Pancreas (tissue), 10 donors: Measurements from ENCODE around the gene NDUFS7. TPM values are rescaled to one million over a fixed set of nuclear protein-coding genes. Genes with fewer than 3 reads are reported as not detected.
A peak's percentile ranks its signal among the peaks of the same experiment; 100 is the strongest.

Experiments used
- ATAC-seq, 4 donors: fragments of 200-7000 bp; cut with Tn5 transposase; one replicate each; pipeline versions ENCODE4 v1.8.0 to v1.9.1; 2020; ENCODE audit warnings: mild to moderate bottlenecking in 4 of 4, moderate library complexity in 4 of 4
- DNase-seq, 6 donors: peaks; one replicate each; pipeline ENCODE4 v3.0.0-alpha.2; 2020
- FAIRE-seq: peaks from 2 replicates; lab custom pipeline; 2012; peaks lifted over from hg19 to GRCh38; lab: Jason Lieb, UNC
- H3K27ac ChIP-seq, 4 donors: fragments of 200-600 bp; sonication (generic); 1 replicate in 3 of 4; 2 replicates in 1 of 4; pipeline versions ENCODE4 v1.5.0 to v1.8.0; 2020
- H3K27me3 ChIP-seq, 4 donors: fragments of 200-600 bp; one replicate each; pipeline ENCODE4 v1.8.0; 2021
- H3K36me3 ChIP-seq, 3 donors: fragments of 200-600 bp; sonication (generic) in 1 of 3; one replicate each; pipeline versions ENCODE4 v1.5.0 to v1.8.0; 2020 to 2021
- H3K4me1 ChIP-seq, 3 donors: fragments of 200-600 bp; one replicate each; pipeline ENCODE4 v1.8.0; 2021
- H3K4me3 ChIP-seq, 4 donors: fragments of 200-600 bp; sonication (generic) in 2 of 4; one replicate each; pipeline versions ENCODE4 v1.5.0 to v1.8.0; 2020 to 2021
- H3K9me3 ChIP-seq, 4 donors: fragments of 200-600 bp; one replicate each; pipeline ENCODE4 v1.8.0; 2021
- WGBS, 2 donors: extraction: QIAGEN DNeasy Blood & Tissue Kit; methylation state at CpG; one replicate each; pipeline ENCODE4 v1.1.7; 2013; 5-methylcytosine and 5-hydroxymethylcytosine counted together
- intact Hi-C, 3 donors: fragments of 100-400 bp; cut with DNase I; formaldehyde crosslinking; loops; one replicate each; pipeline versions ENCODE4 v1.11.1 to v1.14.2; 2022
- polyA plus RNA-seq, 2 donors: library from polyadenylated mRNA; stranded (reverse); fragments of 200-250 nt; gene quantifications; one replicate each; pipeline ENCODE4 v1.2.3, GENCODE V29; 2013
- total RNA-seq, 6 donors: library from RNA; stranded (reverse); fragmentation: NEBNext Ultra II Directional in 4 of 6; extraction: Animal tissue kit (Norgen Biotek cat#: 25700) in 4 of 6; gene quantifications; one replicate each; pipeline versions ENCODE4 v1.2.1 to v1.2.4, GENCODE V29; 2021 to 2023
- TF ChIP-seq, protein P1 (sequence below), 4 donors: fragments of 200-600 bp; sonication (generic) in 3 of 4; IDR thresholded peaks; one replicate each; pipeline versions ENCODE4 v1.5.0 to v1.8.0; 2021; ENCODE audit warnings: antibody characterized with exemption in 4 of 4
- donor health status: healthy with polysubstance abuse.
- donor health status: DM: no; HTN: no; CAD: no; lungs with moderate emphysema.
- donor health status: DM: no; HTN: no; CAD: no.
- donor health status: control.
- donor health status: control.
- donor health status: Bipolar disorder and iron deficiency.
- donor health status: DM: yes; HTN: yes; CAD: no.
- donor health status: DM: no; HTN: no; CAD: no.
- donor health status: DM: no; HTN: no; CAD: no.
- donor health status: DM: yes; HTN: yes; CAD: no.

The NDUFS7 gene
- total and polyA plus RNA-seq, 8 donors: 32.1 to 70.8 (median 46.5) TPM

DNA sequence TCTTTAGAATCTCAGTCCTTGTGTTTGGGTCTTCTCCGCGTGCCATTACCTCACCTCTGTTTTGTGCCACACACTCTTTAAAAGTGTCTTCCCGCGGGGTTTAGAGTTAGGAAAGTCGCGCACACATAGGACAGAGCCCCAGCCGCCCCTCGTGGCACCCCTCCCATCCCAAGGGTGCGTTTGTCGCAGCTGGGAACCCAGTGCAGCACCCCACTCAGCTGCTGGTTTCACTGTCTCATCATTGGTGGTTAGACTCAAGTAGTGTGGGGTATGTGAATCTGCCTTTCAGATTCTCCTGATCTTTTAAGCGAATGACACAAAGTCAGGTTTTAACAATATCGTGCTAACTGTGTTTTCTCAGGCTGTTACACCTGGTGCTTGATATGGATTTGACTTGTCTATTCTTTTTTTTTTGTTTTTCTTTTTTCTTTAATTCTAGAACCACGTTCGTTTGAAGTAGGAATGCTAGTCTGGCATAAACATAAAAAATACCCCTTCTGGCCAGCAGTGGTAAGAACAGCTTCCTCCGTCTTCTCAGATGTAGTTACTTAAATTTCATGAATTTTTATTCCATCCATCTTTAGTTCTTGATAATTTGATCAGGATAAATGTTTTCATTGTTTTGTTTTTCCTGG, 19.5 kb upstream of the NDUFS7 start:
- peaks cover 0 to 23% (median 0%) of the 10 kb centered on the region in 3 donors for H3K36me3 ChIP-seq
- intact Hi-C loops: no loop called here
- 87 to 91% methylated on average over 15 of the region's 15 CpGs for WGBS, 2 donors
- no peak overlapping the region for H3K4me3 ChIP-seq
- no peaks in the 10 kb centered on the region for H3K9me3 ChIP-seq
- H3K27ac ChIP-seq: no peak overlapping the region
- DNase-seq: no peak
- H3K27me3 ChIP-seq: no peaks in the 10 kb centered on the region
- FAIRE-seq: no peak
- no peak for ATAC-seq
- peaks cover 0 to 12% (median 0%) of the 10 kb centered on the region in 3 donors for H3K4me1 ChIP-seq
- TF ChIP-seq, protein P1, sequence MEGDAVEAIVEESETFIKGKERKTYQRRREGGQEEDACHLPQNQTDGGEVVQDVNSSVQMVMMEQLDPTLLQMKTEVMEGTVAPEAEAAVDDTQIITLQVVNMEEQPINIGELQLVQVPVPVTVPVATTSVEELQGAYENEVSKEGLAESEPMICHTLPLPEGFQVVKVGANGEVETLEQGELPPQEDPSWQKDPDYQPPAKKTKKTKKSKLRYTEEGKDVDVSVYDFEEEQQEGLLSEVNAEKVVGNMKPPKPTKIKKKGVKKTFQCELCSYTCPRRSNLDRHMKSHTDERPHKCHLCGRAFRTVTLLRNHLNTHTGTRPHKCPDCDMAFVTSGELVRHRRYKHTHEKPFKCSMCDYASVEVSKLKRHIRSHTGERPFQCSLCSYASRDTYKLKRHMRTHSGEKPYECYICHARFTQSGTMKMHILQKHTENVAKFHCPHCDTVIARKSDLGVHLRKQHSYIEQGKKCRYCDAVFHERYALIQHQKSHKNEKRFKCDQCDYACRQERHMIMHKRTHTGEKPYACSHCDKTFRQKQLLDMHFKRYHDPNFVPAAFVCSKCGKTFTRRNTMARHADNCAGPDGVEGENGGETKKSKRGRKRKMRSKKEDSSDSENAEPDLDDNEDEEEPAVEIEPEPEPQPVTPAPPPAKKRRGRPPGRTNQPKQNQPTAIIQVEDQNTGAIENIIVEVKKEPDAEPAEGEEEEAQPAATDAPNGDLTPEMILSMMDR (IDR thresholded peaks at IDR 0.05): peak in 1 of 4 donors; percentile 8

DNA sequence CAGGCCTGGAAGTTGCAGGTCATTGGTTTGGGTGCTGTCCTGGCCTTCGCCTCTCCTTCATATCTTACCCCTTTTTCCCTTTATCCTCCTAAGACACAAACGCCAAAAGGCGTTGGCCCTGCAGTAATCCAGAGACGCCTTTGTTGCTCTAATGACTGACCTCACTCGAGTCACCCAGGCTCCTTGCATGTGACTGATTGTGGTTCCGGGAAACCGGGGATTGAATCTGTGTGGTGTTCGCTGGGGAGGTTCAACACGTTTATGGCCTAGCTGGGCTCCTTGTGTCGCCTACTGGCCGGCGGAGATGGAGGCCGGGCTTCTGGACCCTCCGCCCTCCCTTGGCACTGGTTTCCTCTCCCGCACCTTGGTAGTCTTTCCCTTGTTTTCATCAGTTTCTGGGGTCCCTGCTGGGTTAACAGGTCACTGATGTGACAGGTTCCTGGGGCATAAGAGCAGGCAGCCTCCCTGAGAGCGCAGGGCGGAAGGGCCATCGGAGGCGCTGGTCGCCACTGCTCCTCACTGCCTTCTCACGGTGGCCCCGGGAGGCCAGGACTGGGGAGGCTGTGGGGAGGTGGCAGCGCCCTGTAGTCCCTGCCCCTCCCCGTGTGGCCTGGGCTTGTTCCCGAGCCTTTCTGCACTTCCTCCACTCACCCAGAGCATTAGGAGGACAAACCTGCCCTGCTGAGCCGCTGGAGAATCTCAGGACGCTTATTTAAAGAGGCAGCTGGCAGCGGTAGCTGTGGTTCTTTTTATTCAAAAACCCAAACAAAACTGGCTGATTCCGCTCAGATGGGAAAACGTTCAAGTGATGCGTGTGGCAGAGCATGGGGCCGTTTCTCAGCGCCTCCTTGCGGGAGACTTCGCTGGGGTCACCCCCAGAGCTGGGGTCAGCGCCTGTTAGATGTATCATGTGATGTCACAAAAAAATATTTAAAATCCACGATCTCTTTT, 18.1 kb upstream of the NDUFS7 start:
- intact Hi-C loops: no loop called here
- FAIRE-seq (no peak), DNase-seq (no peak), ATAC-seq (no peak)
- WGBS, 2 donors: 91 to 92% methylated on average over 37 of the region's 37 CpGs
- Histone ChIP-seq H3K9me3 (no peaks in the 10 kb centered on the region), H3K27me3 (no peaks in the 10 kb centered on the region), H3K4me3 (no peak overlapping the region), H3K36me3 (peaks cover 0 to 31% (median 0%) of the 10 kb centered on the region in 3 donors), H3K27ac (no peak overlapping the region), H3K4me1 (peaks cover 0 to 9% (median 0%) of the 10 kb centered on the region in 3 donors)
- TF ChIP-seq, protein P1 (IDR thresholded peaks at IDR 0.05): no peak

DNA sequence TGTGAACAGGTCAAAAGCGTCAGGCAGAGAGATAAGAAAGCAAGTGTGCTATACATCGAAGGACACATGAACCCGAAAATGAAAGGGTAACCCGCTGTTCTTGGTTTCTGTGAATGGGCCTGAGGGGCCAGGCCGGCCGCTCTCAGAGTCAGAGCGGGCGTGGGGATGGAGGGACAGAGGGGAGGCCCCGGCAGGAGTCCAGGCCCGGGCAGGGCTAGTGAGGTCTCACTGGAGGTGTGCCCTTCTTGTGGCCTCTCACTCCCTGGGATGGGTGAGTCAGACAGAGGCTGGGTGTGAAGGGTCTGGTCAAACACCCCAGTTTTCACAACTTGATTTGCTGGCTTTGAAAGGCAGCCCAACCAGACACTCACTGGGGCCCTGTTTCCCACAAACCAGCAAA, 17.4 kb upstream of the NDUFS7 start:
- no peak overlapping the region for H3K4me3 ChIP-seq
- intact Hi-C loops: no loop called here
- ATAC-seq (no peak), FAIRE-seq (no peak), DNase-seq (no peak)
- TF ChIP-seq, protein P1 (IDR thresholded peaks at IDR 0.05): no peak
- WGBS, 2 donors: 94 to 97% methylated on average over 10 of the region's 10 CpGs
- no peak overlapping the region for H3K27ac ChIP-seq
- H3K9me3 ChIP-seq: no peaks in the 10 kb centered on the region
- H3K27me3 ChIP-seq: no peaks in the 10 kb centered on the region
- H3K4me1 ChIP-seq: peaks cover 0 to 2% (median 0%) of the 10 kb centered on the region in 3 donors
- peaks cover 0 to 34% (median 3%) of the 10 kb centered on the region in 3 donors for H3K36me3 ChIP-seq

DNA sequence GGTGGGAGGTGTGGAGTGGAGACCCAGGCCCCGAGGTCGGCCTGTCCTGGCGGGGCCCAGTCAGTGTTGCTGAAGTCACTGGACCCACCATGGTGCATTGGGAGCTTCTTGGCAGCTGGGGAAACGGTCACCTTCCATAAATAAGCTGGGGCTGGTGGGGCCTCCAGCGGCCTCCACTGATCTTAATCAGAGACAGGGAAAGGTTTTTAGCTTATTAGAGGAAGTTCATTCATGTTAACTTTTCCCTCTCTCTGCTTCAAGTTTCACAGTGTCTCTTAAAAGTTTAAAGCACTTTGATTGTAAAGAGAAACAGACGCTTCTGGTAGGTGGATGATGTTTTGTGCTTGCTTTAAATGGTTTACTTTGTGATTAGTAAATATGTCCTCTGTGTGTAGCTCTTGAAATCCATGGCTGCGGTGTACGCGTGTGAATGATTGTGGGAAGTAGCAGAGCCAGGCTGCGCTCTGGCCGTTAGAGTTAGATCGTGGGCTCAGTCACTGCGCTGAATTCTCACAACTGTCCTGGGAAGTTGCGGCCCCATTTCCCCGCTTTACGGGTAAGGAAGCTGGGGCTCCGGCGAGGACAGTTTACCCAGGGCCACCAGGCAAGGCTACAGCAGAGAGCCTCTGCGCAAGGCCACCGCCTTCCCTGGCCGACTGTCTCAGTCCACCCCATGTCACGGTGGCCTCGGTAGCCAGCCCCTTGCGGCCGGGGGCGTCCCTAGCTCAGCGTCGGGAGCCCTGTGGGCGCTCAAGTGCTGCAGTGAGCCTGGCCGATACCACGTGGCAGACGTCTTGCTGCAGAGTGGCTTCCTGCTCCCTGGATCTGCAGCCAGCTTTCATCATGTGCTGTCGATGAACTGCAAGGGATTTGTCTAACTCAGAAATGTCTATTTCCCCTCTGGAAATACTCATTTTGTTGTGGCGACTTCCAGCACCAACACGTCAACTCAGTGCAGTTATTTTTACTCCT, 16.5 kb upstream of the NDUFS7 start:
- peak in 1 of 4 donors; percentile 47 for ATAC-seq
- Histone ChIP-seq H3K4me1 (no peaks in the 10 kb centered on the region), H3K9me3 (no peaks in the 10 kb centered on the region), H3K4me3 (no peak overlapping the region), H3K27me3 (no peaks in the 10 kb centered on the region), H3K36me3 (peaks cover 0 to 34% (median 3%) of the 10 kb centered on the region in 3 donors), H3K27ac (no peak overlapping the region)
- 90 to 92% methylated on average over 35 of the region's 35 CpGs for WGBS, 2 donors
- intact Hi-C loops: no loop called here
- FAIRE-seq: no peak
- TF ChIP-seq, protein P1 (IDR thresholded peaks at IDR 0.05): no peak
- DNase-seq: no peak
